HL-60/S4 treated with phorbol 12-myristate 13-acetate at 8.2 ng/mL for 4 days and 3 days (cell line): ENCODE measurements around the gene MTURN.
"Not testable (repeated sequence)": the region's sequence is repeated elsewhere in the genome, so short reads cannot be mapped to it uniquely, and the experiment has no call there.

Experiments used
- in situ Hi-C: fragments of 300-500 bp; cut with MboI; formaldehyde crosslinking; loops from 2 replicates; pipeline ENCODE4 v1.15.0; 2022; ENCODE audit warnings: low sequenced_read_pairs

MTURN gene

GRCh38 chr7:30134611-30135300 is at the start of gene MTURN:
TSS of gene MTURN (plus strand) at chr7:30134986. CDS start at chr7:30135137, 151 bp downstream.
- in situ Hi-C loops, result no loop called here

GRCh38 chr7:30086529-30086928 is 48.3 kb upstream of the MTURN start:
- in situ Hi-C loops, result no loop called here

- in situ Hi-C loops, result no loop called here
These were observed 47.4 kb upstream of the MTURN start for GRCh38 chr7:30087371-30087770.

GRCh38 chr7:30088362-30088761 is 46.4 kb upstream of the MTURN start:
- in situ Hi-C loops, result no loop called here

GRCh38 chr7:30090111-30090510 is 44.7 kb upstream of the MTURN start:
- in situ Hi-C loops, result no loop called here

GRCh38 chr7:30091491-30091912 is 43.3 kb upstream of the MTURN start:
- in situ Hi-C loops, result no loop called here

GRCh38 chr7:30091987-30092386 is 42.8 kb upstream of the MTURN start:
- in situ Hi-C loops, result no loop called here

GRCh38 chr7:30093420-30093952 is 41.3 kb upstream of the MTURN start:
- in situ Hi-C loops, result no loop called here

GRCh38 chr7:30098599-30098998 is 36.2 kb upstream of the MTURN start:
- in situ Hi-C loops, result not testable (repeated sequence)

GRCh38 chr7:30102281-30102680 is 32.5 kb upstream of the MTURN start:
- in situ Hi-C loops, result no loop called here

- in situ Hi-C loops, result no loop called here
These were observed 30.6 kb upstream of the MTURN start for GRCh38 chr7:30104157-30104556.

GRCh38 chr7:30112103-30112713 is 22.6 kb upstream of the MTURN start:
- in situ Hi-C loops, result no loop called here

- in situ Hi-C loops, result no loop called here
These were observed 21.6 kb upstream of the MTURN start for GRCh38 chr7:30113144-30113543.

GRCh38 chr7:30114536-30115238 is 20.1 kb upstream of the MTURN start:
- in situ Hi-C loops, result no loop called here

- in situ Hi-C loops, result no loop called here
These were observed 19.0 kb upstream of the MTURN start for GRCh38 chr7:30115709-30116297.

- in situ Hi-C loops, result no loop called here
These were observed 18.0 kb upstream of the MTURN start for GRCh38 chr7:30116771-30117170.

- in situ Hi-C loops, result no loop called here
These were observed 16.9 kb upstream of the MTURN start for GRCh38 chr7:30117896-30118295.

- in situ Hi-C loops, result no loop called here
These were observed 14.8 kb upstream of the MTURN start for GRCh38 chr7:30119890-30120577.

- in situ Hi-C loops, result no loop called here
These were observed 813 bp upstream of the MTURN start for GRCh38 chr7:30133736-30134610.
